GM18873 (cell line): Measurements from ENCODE around the gene POMGNT1.

Experiments used
- ATAC-seq: cut with Tn5 transposase; IDR thresholded peaks from one replicate; pipeline ENCODE4 v1.9.1; 2021; ENCODE audit warnings: mild to moderate bottlenecking, moderate library complexity, moderate number of reproducible peaks; ENCODE audit not compliant: unreplicated experiment, low FRiP score

The POMGNT1 gene

GRCh38 chr1:46160212-46160611, 38.0 kb downstream of the POMGNT1 start:
- no peak for ATAC-seq

- ATAC-seq = no peak
Measured at GRCh38 chr1:46159516-46159915, 38.7 kb downstream of the POMGNT1 start.

GRCh38 chr1:46158312-46159281, 39.6 kb downstream of the POMGNT1 start:
- ATAC-seq = peak; percentile 59

- ATAC-seq = no peak
Measured at GRCh38 chr1:46157916-46158311, 40.3 kb downstream of the POMGNT1 start.

- ATAC-seq = no peak
Measured at GRCh38 chr1:46153732-46154131, 44.5 kb downstream of the POMGNT1 start.

- ATAC-seq = no peak
Measured at GRCh38 chr1:46153228-46153627, 45.0 kb downstream of the POMGNT1 start.

GRCh38 chr1:46152016-46152415, 46.2 kb downstream of the POMGNT1 start:
- no peak for ATAC-seq

GRCh38 chr1:46150085-46150484, 48.1 kb downstream of the POMGNT1 start:
- no peak for ATAC-seq

GRCh38 chr1:46148318-46148717, 49.9 kb downstream of the POMGNT1 start:
- ATAC-seq = no peak
